ENCODE results near the gene CALR.
A peak's percentile ranks its signal among the peaks of the same experiment; 100 is the strongest.

The CALR gene

GRCh38 chr19:12979974-12980373 is 41.6 kb downstream of the CALR start:
- no peak for DNase-seq (ENCODE audit: low read depth, low spot score)

- no peak for DNase-seq (ENCODE audit: low read depth, low spot score)
Measured at GRCh38 chr19:12982648-12983047, 44.2 kb downstream of the CALR start.

- DNase-seq (ENCODE audit: low read depth, low spot score), result no peak
Measured at GRCh38 chr19:12983091-12983490, 44.7 kb downstream of the CALR start.

GRCh38 chr19:12983542-12984142 is 45.2 kb downstream of the CALR start:
- DNase-seq (ENCODE audit: low read depth, low spot score), result peak; percentile 55

GRCh38 chr19:12984143-12984627 is 45.8 kb downstream of the CALR start:
- no peak for DNase-seq (ENCODE audit: low read depth, low spot score)

GRCh38 chr19:12984683-12985048 is 46.3 kb downstream of the CALR start:
- DNase-seq (ENCODE audit: low read depth, low spot score), result no peak

- DNase-seq (ENCODE audit: low read depth, low spot score), result no peak
Measured at GRCh38 chr19:12985049-12985776, 46.8 kb downstream of the CALR start.

GRCh38 chr19:12986726-12987125 is 48.3 kb downstream of the CALR start:
- DNase-seq (ENCODE audit: low read depth, low spot score), result no peak

GRCh38 chr19:12987190-12987589 is 48.8 kb downstream of the CALR start:
- DNase-seq (ENCODE audit: low read depth, low spot score), result no peak

- DNase-seq (ENCODE audit: low read depth, low spot score), result no peak
Measured at GRCh38 chr19:12987781-12988180, 49.4 kb downstream of the CALR start.

- no peak for DNase-seq (ENCODE audit: low read depth, low spot score)
Measured at GRCh38 chr19:12990431-12990830, 52.0 kb downstream of the CALR start.

GRCh38 chr19:12990853-12991252 is 52.4 kb downstream of the CALR start:
- DNase-seq (ENCODE audit: low read depth, low spot score), result no peak

GRCh38 chr19:12991296-12991695 is 52.9 kb downstream of the CALR start:
- DNase-seq (ENCODE audit: low read depth, low spot score), result no peak

GRCh38 chr19:12992729-12993128 is 54.3 kb downstream of the CALR start:
- DNase-seq (ENCODE audit: low read depth, low spot score), result no peak

- no peak for DNase-seq (ENCODE audit: low read depth, low spot score)
Measured at GRCh38 chr19:12993562-12993961, 55.2 kb downstream of the CALR start.
